Activated B cell treated with CpG ODN at 0.5 μM for 24 hours (primary cell): Measurements from ENCODE around the gene NRG3. TPM values are rescaled to one million over a fixed set of nuclear protein-coding genes. Genes with fewer than 3 reads are reported as not detected.

Source experiments
- ATAC-seq: fragments of 200-7000 bp; cut with Tn5 transposase; one replicate; pipeline ENCODE4 v1.10.0; 2021; ENCODE audit warnings: low read depth, mild to moderate bottlenecking, moderate library complexity
- CTCF ChIA-PET: fragments of 350-600 bp; sonication (Branson Sonifier 250); formaldehyde crosslinking; loops from one replicate; lab custom pipeline; 2021; ENCODE audit warnings: antibody characterized with exemption; lab: Charles Lee
- POLR2A ChIA-PET: fragments of 350-600 bp; sonication (Branson Sonifier 250); formaldehyde crosslinking; loops from one replicate; lab custom pipeline; 2021; ENCODE audit warnings: antibody characterized with exemption; lab: Charles Lee
- DNase-seq: peaks from one replicate; pipeline ENCODE4 v3.0.0; 2022
- H3K27ac Mint-ChIP-seq: one replicate; pipeline ENCODE4 v1.8.0; 2020; ENCODE audit warnings: mixed read lengths
- H3K27me3 Mint-ChIP-seq: one replicate; pipeline ENCODE4 v1.8.0; 2021; ENCODE audit warnings: mixed read lengths
- H3K36me3 Mint-ChIP-seq: one replicate; pipeline ENCODE4 v1.8.0; 2021; ENCODE audit warnings: low read depth, mixed read lengths
- H3K4me1 Mint-ChIP-seq: one replicate; pipeline ENCODE4 v1.8.0; 2021; ENCODE audit warnings: mixed read lengths
- H3K4me3 Mint-ChIP-seq: one replicate; pipeline ENCODE4 v1.8.0; 2020; ENCODE audit warnings: mild to moderate bottlenecking, mixed read lengths
- H3K9me3 Mint-ChIP-seq: one replicate; pipeline ENCODE4 v1.8.0; 2020; ENCODE audit warnings: mixed read lengths
- intact Hi-C: fragments of 100-400 bp; cut with micrococcal nuclease; formaldehyde crosslinking; loops from one replicate; pipeline ENCODE4 v1.15.1; 2024
- total RNA-seq: library from RNA; stranded (reverse); gene quantifications from 2 replicates; pipeline ENCODE4 v1.2.3, GENCODE V29; 2022
- TF ChIP-seq, protein P1 (sequence below): fragments of 200-600 bp; IDR thresholded peaks from one replicate; pipeline ENCODE4 v1.8.0; 2022; ENCODE audit warnings: antibody characterized with exemption, mild to moderate bottlenecking

Gene NRG3
- total RNA-seq, 1 donor from 2014 or later = not detected

DNA sequence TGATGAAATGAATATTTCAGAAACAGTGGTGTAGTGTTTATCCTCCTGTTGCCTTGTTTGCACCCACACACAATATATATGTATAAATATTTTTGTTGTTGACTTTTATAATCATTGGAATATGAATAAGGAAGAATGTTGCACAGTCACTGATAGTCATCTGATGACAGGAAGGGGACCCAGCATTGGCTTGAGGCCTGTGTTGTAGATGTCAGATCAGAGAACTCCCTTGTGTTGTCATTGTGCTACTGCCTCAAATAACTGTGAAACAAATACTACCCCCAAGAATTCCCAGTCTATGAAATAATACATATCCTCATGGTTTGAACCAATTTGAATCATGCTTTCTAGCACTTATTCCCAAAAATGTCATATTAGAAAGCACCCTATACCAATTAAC lies 84.0 kb downstream of the NRG3 start:
- CTCF ChIA-PET = no interaction called here
- TF ChIP-seq, protein P1, sequence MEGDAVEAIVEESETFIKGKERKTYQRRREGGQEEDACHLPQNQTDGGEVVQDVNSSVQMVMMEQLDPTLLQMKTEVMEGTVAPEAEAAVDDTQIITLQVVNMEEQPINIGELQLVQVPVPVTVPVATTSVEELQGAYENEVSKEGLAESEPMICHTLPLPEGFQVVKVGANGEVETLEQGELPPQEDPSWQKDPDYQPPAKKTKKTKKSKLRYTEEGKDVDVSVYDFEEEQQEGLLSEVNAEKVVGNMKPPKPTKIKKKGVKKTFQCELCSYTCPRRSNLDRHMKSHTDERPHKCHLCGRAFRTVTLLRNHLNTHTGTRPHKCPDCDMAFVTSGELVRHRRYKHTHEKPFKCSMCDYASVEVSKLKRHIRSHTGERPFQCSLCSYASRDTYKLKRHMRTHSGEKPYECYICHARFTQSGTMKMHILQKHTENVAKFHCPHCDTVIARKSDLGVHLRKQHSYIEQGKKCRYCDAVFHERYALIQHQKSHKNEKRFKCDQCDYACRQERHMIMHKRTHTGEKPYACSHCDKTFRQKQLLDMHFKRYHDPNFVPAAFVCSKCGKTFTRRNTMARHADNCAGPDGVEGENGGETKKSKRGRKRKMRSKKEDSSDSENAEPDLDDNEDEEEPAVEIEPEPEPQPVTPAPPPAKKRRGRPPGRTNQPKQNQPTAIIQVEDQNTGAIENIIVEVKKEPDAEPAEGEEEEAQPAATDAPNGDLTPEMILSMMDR = no peak
- H3K4me1 Mint-ChIP-seq = no peaks in the 10 kb centered on the region
- no peak for DNase-seq
- H3K9me3 Mint-ChIP-seq = no peaks in the 10 kb centered on the region
- no peak overlapping the region for H3K27ac Mint-ChIP-seq
- intact Hi-C loops = no loop called here
- no peak overlapping the region for H3K4me3 Mint-ChIP-seq
- no peaks in the 10 kb centered on the region for H3K27me3 Mint-ChIP-seq
- ATAC-seq = no peak
- no peaks in the 10 kb centered on the region for H3K36me3 Mint-ChIP-seq
- POLR2A ChIA-PET = no interaction called here

DNA sequence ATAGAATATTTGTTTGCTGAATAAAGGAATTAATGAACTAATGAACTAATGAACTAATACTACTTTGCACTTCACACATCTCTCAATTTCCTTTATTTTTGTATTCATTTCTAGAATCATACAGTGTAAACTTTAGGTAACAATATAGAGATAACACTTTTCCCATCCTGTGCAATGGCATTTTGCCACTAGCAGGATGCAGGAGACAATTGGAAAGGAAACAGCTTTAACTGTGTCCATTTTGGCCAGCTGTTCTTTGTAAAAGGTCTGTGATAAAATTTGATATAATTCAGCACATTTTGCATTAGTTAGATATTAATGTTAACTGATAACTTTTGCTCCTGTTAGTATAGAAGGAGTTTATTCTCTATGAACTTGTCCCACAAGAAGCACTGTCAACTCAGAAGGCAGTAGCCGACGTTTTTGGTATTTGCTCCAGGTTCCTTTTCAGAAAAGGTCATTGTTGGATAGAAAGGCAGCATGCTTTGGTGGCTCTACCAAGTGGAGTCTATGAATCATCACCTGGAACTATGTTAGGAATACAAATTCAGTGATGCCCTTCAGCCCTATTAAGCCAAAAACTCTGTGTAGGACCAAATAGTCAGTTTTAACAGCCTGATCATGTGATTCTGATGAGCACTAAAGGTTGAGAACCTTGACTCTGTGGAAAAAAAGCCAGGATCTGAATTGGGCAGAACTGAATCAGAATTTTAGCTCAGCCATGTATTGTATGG lies 86.6 kb downstream of the NRG3 start:
- no peaks in the 10 kb centered on the region for H3K27me3 Mint-ChIP-seq
- POLR2A ChIA-PET = no interaction called here
- ATAC-seq = no peak

DNA sequence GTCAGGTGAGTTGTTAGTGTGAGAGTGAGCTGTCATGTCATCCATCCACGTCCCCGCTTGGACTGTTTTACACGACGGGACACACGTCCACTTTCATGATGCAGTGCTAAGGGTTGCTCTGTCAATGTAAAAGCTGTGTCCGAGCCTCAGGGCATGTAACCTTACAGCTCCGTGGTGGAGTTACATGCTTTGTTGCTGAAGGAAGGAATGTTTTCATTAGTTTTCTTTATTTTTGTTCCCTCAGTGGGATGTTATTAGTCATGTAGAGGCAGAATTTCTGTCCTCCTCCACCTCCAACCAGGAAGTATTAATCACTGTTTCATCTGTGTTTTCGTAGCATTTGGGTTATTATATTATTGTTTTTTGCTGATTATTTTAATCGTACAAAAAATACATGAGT lies 88.6 kb downstream of the NRG3 start:
- TF ChIP-seq, protein P1 = no peak
- Mint-ChIP-seq H3K9me3 (peaks cover 2% of the 10 kb centered on the region), H3K36me3 (no peaks in the 10 kb centered on the region), H3K4me1 (no peaks in the 10 kb centered on the region), H3K4me3 (no peak overlapping the region), H3K27ac (no peak overlapping the region), H3K27me3 (no peaks in the 10 kb centered on the region)
- intact Hi-C loops = no loop called here
- DNase-seq (no peak), ATAC-seq (no peak)
- CTCF ChIA-PET = no interaction called here
- POLR2A ChIA-PET = no interaction called here

More for the DNA sequence above, 86.6 kb downstream of the NRG3 start:
- H3K4me3 Mint-ChIP-seq = no peak overlapping the region
- no peaks in the 10 kb centered on the region for H3K36me3 Mint-ChIP-seq
- no peaks in the 10 kb centered on the region for H3K4me1 Mint-ChIP-seq
- DNase-seq = no peak
- CTCF ChIA-PET = no interaction called here
- no peak overlapping the region for H3K27ac Mint-ChIP-seq
- intact Hi-C loops = no loop called here
- H3K9me3 Mint-ChIP-seq = peaks cover 2% of the 10 kb centered on the region
- TF ChIP-seq, protein P1 = no peak

DNA sequence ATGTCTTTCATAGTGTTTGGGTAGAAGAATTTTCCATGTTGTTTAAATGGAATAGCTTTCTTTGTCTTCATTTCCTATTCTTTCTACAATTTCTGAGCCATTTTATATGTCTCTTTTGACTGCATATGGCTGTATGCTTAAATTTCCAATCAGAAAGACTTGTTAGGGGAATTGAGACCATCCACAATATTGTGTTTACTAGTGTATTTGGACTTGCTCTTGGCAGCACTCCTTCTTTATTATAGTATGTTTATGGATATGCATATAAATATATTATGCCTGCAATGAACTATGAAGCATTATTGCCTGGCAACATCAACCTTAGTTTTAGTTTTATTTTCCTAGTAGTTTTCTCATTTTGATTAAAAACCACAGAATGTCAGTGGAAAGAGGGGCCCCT lies 92.7 kb downstream of the NRG3 start:
- no peak overlapping the region for H3K27ac Mint-ChIP-seq
- DNase-seq = no peak
- ATAC-seq = no peak
- TF ChIP-seq, protein P1 = no peak
- intact Hi-C loops = no loop called here
- H3K27me3 Mint-ChIP-seq = no peaks in the 10 kb centered on the region
- peaks cover 16% of the 10 kb centered on the region for H3K9me3 Mint-ChIP-seq
- ChIA-PET POLR2A (no interaction called here), CTCF (no interaction called here)
- H3K4me3 Mint-ChIP-seq = no peak overlapping the region
- H3K4me1 Mint-ChIP-seq = no peaks in the 10 kb centered on the region
- H3K36me3 Mint-ChIP-seq = no peaks in the 10 kb centered on the region

DNA sequence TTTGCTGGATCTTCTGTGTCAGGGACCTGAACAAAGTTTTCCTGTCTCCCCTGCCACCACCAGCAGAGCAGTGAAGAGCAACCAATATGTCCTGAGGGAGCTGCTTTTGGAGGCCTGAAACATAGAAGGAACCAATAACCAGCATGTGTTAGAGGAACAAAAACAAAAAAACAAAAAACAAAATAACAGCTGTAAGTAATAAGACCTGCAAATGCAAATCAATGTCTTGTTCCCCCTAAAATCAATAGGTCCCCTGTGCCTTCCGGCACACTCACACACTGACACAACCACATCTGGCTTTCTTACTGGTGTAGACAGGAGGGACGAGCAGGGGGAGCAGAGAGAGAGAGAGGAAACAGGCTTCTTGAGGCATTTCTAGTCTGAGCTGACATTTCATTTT lies 94.1 kb downstream of the NRG3 start:
- H3K36me3 Mint-ChIP-seq = no peaks in the 10 kb centered on the region
- no peak overlapping the region for H3K27ac Mint-ChIP-seq
- H3K4me1 Mint-ChIP-seq = no peaks in the 10 kb centered on the region
- POLR2A ChIA-PET = no interaction called here
- intact Hi-C loops = no loop called here
- H3K27me3 Mint-ChIP-seq = no peaks in the 10 kb centered on the region
- DNase-seq = no peak
- TF ChIP-seq, protein P1 = no peak
- H3K9me3 Mint-ChIP-seq = peaks cover 20% of the 10 kb centered on the region
- ATAC-seq = no peak
- no peak overlapping the region for H3K4me3 Mint-ChIP-seq
- CTCF ChIA-PET = no interaction called here
